Measurements from ENCODE around the gene EFTUD2.

- TF ChIP-seq CTCF (IDR thresholded peaks at IDR 0.05) (no peak), POLR2AphosphoS5 (IDR thresholded peaks at IDR 0.05) (no peak), POLR2A (IDR thresholded peaks at IDR 0.05) (no peak)
Measured at GRCh38 chr17:44832805-44833204, 66.4 kb downstream of the EFTUD2 start.
